Esophagus (tissue), 2 donors: ENCODE results near the gene TNIK. TPM values are rescaled to one million over a fixed set of nuclear protein-coding genes. Genes with fewer than 3 reads are reported as not detected.

Source experiments
- H3K27ac ChIP-seq, 2 donors: one replicate each; pipeline ENCODE4 v1.5.1; 2013; ENCODE audit warnings: low read depth in 2 of 2, mild to moderate bottlenecking in 2 of 2, inconsistent platforms in 1 of 2, low read length in 1 of 2, moderate library complexity in 1 of 2
- H3K27me3 ChIP-seq, 2 donors: one replicate each; pipeline ENCODE4 v1.6.1; 2013; ENCODE audit warnings: low read length in 2 of 2, control low read depth in 1 of 2, mild to moderate bottlenecking in 1 of 2; ENCODE audit not compliant: insufficient read depth in 2 of 2, control insufficient read depth in 1 of 2
- H3K36me3 ChIP-seq, 2 donors: one replicate each; pipeline ENCODE4 v1.6.1; 2013; ENCODE audit warnings: low read length in 1 of 2; ENCODE audit not compliant: control insufficient read depth in 2 of 2, insufficient read depth in 2 of 2
- H3K4me1 ChIP-seq, 2 donors: one replicate each; pipeline ENCODE4 v1.6.1; 2013; ENCODE audit warnings: low read length in 1 of 2; ENCODE audit not compliant: control insufficient read depth in 2 of 2, insufficient read depth in 2 of 2
- H3K4me3 ChIP-seq, 2 donors: one replicate each; pipeline ENCODE4 v1.5.1; 2013; ENCODE audit warnings: low read length in 2 of 2, mild to moderate bottlenecking in 2 of 2, low read depth in 1 of 2, moderate library complexity in 1 of 2
- H3K9me3 ChIP-seq, 2 donors: one replicate each; pipeline ENCODE4 v1.6.1; 2013; ENCODE audit warnings: mild to moderate bottlenecking in 2 of 2, low read depth in 1 of 2, low read length in 1 of 2, moderate library complexity in 1 of 2; ENCODE audit not compliant: control insufficient read depth in 2 of 2, insufficient read depth in 1 of 2
- WGBS, 2 donors: extraction: QIAGEN DNeasy Blood & Tissue Kit; methylation state at CpG; one replicate each; pipeline ENCODE4 v1.1.7; 2013; 5-methylcytosine and 5-hydroxymethylcytosine counted together
- polyA plus RNA-seq, 2 donors: library from polyadenylated mRNA; stranded (reverse); fragments of 200-250 nt; gene quantifications; one replicate each; pipeline ENCODE4 v1.2.3, GENCODE V29; 2013
- donor health status: healthy with polysubstance abuse.
- donor health status: Bipolar disorder and iron deficiency.

The TNIK gene
- polyA plus RNA-seq, 2 donors, result 2.2 to 3.2 TPM

GRCh38 chr3:171156401-171157010, 303.7 kb downstream of the TNIK start:
- H3K27ac ChIP-seq, result no peak overlapping the region
- no peaks in the 10 kb centered on the region for H3K4me1 ChIP-seq
- no peak overlapping the region for H3K4me3 ChIP-seq
- no peaks in the 10 kb centered on the region for H3K27me3 ChIP-seq
- no peaks in the 10 kb centered on the region for H3K9me3 ChIP-seq
- 74 to 79% methylated on average over 6 of the region's 6 CpGs for WGBS, 2 donors
- H3K36me3 ChIP-seq, result peaks cover 3 to 10% of the 10 kb centered on the region in 2 donors

- H3K27me3 ChIP-seq, result no peaks in the 10 kb centered on the region
- no peak overlapping the region for H3K4me3 ChIP-seq
- H3K27ac ChIP-seq, result no peak overlapping the region
- 56 to 74% methylated on average over 4 of the region's 4 CpGs for WGBS, 2 donors
- peaks cover 4 to 10% of the 10 kb centered on the region in 2 donors for H3K36me3 ChIP-seq
- no peaks in the 10 kb centered on the region for H3K9me3 ChIP-seq
- H3K4me1 ChIP-seq, result no peaks in the 10 kb centered on the region
Observed at GRCh38 chr3:171155122-171155700, 305.0 kb downstream of the TNIK start.

GRCh38 chr3:171150945-171151344, 309.3 kb downstream of the TNIK start:
- no peak overlapping the region for H3K4me3 ChIP-seq
- WGBS, 2 donors, result 70 to 78% methylated on average over 2 of the region's 2 CpGs

GRCh38 chr3:171149526-171150116, 310.6 kb downstream of the TNIK start:
- no peak overlapping the region for H3K4me3 ChIP-seq
- H3K27me3 ChIP-seq, result no peaks in the 10 kb centered on the region
- no peak overlapping the region for H3K27ac ChIP-seq
- H3K9me3 ChIP-seq, result no peaks in the 10 kb centered on the region
- peaks cover 2 to 4% of the 10 kb centered on the region in 2 donors for H3K36me3 ChIP-seq
- H3K4me1 ChIP-seq, result no peaks in the 10 kb centered on the region
- WGBS, 2 donors, result 85 to 90% methylated on average over 7 of the region's 7 CpGs

More at GRCh38 chr3:171150945-171151344, 309.3 kb downstream of the TNIK start:
- Histone ChIP-seq H3K9me3 (no peaks in the 10 kb centered on the region), H3K27ac (no peak overlapping the region), H3K4me1 (no peaks in the 10 kb centered on the region), H3K27me3 (no peaks in the 10 kb centered on the region), H3K36me3 (peaks cover 2 to 4% of the 10 kb centered on the region in 2 donors)

- H3K36me3 ChIP-seq, result peaks cover 0 to 2% of the 10 kb centered on the region in 2 donors
- H3K27me3 ChIP-seq, result no peaks in the 10 kb centered on the region
- WGBS, 2 donors, result 93 to 98% methylated on average over 3 of the region's 3 CpGs
- no peaks in the 10 kb centered on the region for H3K9me3 ChIP-seq
- no peak overlapping the region for H3K4me3 ChIP-seq
- no peak overlapping the region for H3K27ac ChIP-seq
- no peaks in the 10 kb centered on the region for H3K4me1 ChIP-seq
Observed at GRCh38 chr3:171145798-171146197, 314.4 kb downstream of the TNIK start.

GRCh38 chr3:171142985-171143384, 317.2 kb downstream of the TNIK start:
- no peaks in the 10 kb centered on the region for H3K27me3 ChIP-seq
- H3K4me1 ChIP-seq, result no peaks in the 10 kb centered on the region
- WGBS, 2 donors, result 61 to 68% methylated on average over 5 of the region's 5 CpGs
- H3K27ac ChIP-seq, result no peak overlapping the region
- H3K9me3 ChIP-seq, result no peaks in the 10 kb centered on the region
- peaks cover 0 to 3% of the 10 kb centered on the region in 2 donors for H3K36me3 ChIP-seq
- no peak overlapping the region for H3K4me3 ChIP-seq

- no peak overlapping the region for H3K27ac ChIP-seq
- peaks cover 0 to 3% of the 10 kb centered on the region in 2 donors for H3K36me3 ChIP-seq
- no peaks in the 10 kb centered on the region for H3K4me1 ChIP-seq
- H3K4me3 ChIP-seq, result no peak overlapping the region
- WGBS, 2 donors, result 97 to 98% methylated on average over 10 of the region's 10 CpGs
- H3K27me3 ChIP-seq, result no peaks in the 10 kb centered on the region
- no peaks in the 10 kb centered on the region for H3K9me3 ChIP-seq
Observed at GRCh38 chr3:171140246-171140645, 320.0 kb downstream of the TNIK start.

- H3K4me3 ChIP-seq, result no peak overlapping the region
- H3K27ac ChIP-seq, result no peak overlapping the region
- WGBS, 2 donors, result 95 to 96% methylated on average over 2 of the region's 2 CpGs
- peaks cover 0 to 3% of the 10 kb centered on the region in 2 donors for H3K36me3 ChIP-seq
- no peaks in the 10 kb centered on the region for H3K27me3 ChIP-seq
- H3K9me3 ChIP-seq, result no peaks in the 10 kb centered on the region
- H3K4me1 ChIP-seq, result no peaks in the 10 kb centered on the region
Observed at GRCh38 chr3:171138027-171138426, 322.2 kb downstream of the TNIK start.

- Histone ChIP-seq H3K4me1 (no peaks in the 10 kb centered on the region), H3K27me3 (no peaks in the 10 kb centered on the region)
- WGBS, 2 donors, result 81 to 85% methylated on average over 1 of the region's 1 CpG
Observed at GRCh38 chr3:171135549-171135948, 324.7 kb downstream of the TNIK start.

More at GRCh38 chr3:171135549-171135948, 324.7 kb downstream of the TNIK start:
- no peaks in the 10 kb centered on the region for H3K9me3 ChIP-seq
- no peak overlapping the region for H3K4me3 ChIP-seq
- no peak overlapping the region for H3K27ac ChIP-seq
- H3K36me3 ChIP-seq, result peaks cover 0 to 3% of the 10 kb centered on the region in 2 donors
